Thyroid gland (tissue), 4 donors: ENCODE data around the gene BTBD1.

Experiments
- POLR2A ChIP-seq, 2 donors: fragments of 450-650 bp; IDR thresholded peaks; one replicate each; pipeline ENCODE4 v1.6.1; 2017; ENCODE audit warnings: antibody characterized with exemption in 2 of 2, mild to moderate bottlenecking in 2 of 2, moderate library complexity in 1 of 2
- TF ChIP-seq, protein P1 (sequence below), 6 experiments: fragments of 200-600 bp in 3 of 6; fragments of 450-650 bp in 3 of 6; sonication (generic) in 3 of 6; IDR thresholded peaks; one replicate each; pipeline ENCODE4 v1.5.1; 2016 to 2019; ENCODE audit warnings: antibody characterized with exemption in 6 of 6, mild to moderate bottlenecking in 2 of 6, inconsistent platforms in 1 of 6, moderate library complexity in 1 of 6

DNA sequence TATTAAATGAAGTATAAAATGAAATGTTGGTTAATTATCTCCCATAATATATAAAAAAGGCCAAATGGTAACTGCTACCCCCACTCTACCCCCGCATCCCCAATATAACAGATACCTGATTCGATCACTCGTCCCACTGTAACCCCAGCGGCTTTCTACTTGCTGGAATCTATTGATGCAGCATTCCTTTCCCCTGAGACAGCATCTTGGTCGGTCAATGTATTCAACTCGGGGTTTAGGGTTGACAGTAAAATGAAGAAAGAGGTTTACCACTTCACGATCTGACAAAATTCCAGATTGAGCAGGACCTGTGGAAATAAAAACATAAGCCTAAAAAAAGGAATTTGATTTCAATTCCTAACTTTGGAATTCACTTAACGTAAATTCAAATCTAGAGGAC lies 37.0 kb downstream of the BTBD1 start:
- no peak for TF ChIP-seq POLR2A (IDR thresholded peaks at IDR 0.05)
- TF ChIP-seq, protein P1, sequence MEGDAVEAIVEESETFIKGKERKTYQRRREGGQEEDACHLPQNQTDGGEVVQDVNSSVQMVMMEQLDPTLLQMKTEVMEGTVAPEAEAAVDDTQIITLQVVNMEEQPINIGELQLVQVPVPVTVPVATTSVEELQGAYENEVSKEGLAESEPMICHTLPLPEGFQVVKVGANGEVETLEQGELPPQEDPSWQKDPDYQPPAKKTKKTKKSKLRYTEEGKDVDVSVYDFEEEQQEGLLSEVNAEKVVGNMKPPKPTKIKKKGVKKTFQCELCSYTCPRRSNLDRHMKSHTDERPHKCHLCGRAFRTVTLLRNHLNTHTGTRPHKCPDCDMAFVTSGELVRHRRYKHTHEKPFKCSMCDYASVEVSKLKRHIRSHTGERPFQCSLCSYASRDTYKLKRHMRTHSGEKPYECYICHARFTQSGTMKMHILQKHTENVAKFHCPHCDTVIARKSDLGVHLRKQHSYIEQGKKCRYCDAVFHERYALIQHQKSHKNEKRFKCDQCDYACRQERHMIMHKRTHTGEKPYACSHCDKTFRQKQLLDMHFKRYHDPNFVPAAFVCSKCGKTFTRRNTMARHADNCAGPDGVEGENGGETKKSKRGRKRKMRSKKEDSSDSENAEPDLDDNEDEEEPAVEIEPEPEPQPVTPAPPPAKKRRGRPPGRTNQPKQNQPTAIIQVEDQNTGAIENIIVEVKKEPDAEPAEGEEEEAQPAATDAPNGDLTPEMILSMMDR (IDR thresholded peaks at IDR 0.05) = no peak
